K562 (cell line): ENCODE results near the gene SERPINA9. TPM values are rescaled to one million over a fixed set of nuclear protein-coding genes. Genes with fewer than 3 reads are reported as not detected.

ENCODE experiments used
- EHMT2 ChIP-seq: fragments of 450-650 bp; IDR thresholded peaks from 2 replicates; pipeline ENCODE4 v1.6.1; 2018; ENCODE audit warnings: antibody characterized with exemption
- GABPB2 ChIP-seq: fragments of 250-450 bp; sonication (Bioruptor Pico); conservative IDR thresholded peaks from 2 replicates; pipeline ENCODE4 v1.5.1; 2021; ENCODE audit warnings: mild to moderate bottlenecking
- RBM25 ChIP-seq: fragments of 200-400 bp; formaldehyde crosslinking; IDR thresholded peaks from 2 replicates; pipeline ENCODE4 v1.6.1; 2018; ENCODE audit warnings: low read length, low read depth, moderate library complexity; ENCODE audit not compliant: severe bottlenecking
- SAFB ChIP-seq: fragments of 200-400 bp; formaldehyde crosslinking; IDR thresholded peaks from 2 replicates; pipeline ENCODE4 v1.6.1; 2017; ENCODE audit warnings: low read depth, low read length, borderline replicate concordance
- SMARCA4 ChIP-seq: fragments of 450-650 bp; IDR thresholded peaks from 2 replicates; pipeline ENCODE4 v1.6.1; 2016
- SMARCC2 ChIP-seq: fragments of 450-650 bp; IDR thresholded peaks from 2 replicates; pipeline ENCODE4 v1.6.1; 2017; ENCODE audit warnings: antibody characterized with exemption, moderate library complexity, mild to moderate bottlenecking, low read depth
- SRSF7 ChIP-seq: fragments of 200-400 bp; formaldehyde crosslinking; optimal IDR thresholded peaks from 2 replicates; pipeline ENCODE3; 2017; ENCODE audit warnings: mild to moderate bottlenecking, low read depth, low read length
- TEAD2 ChIP-seq: fragments of 450-650 bp; IDR thresholded peaks from 2 replicates; pipeline ENCODE4 v1.6.1; 2016; ENCODE audit warnings: missing genetic modification characterization, control low read depth, missing compliant biosample characterization
- ZNF668 ChIP-seq: fragments of 250-450 bp; sonication (Bioruptor Pico); IDR thresholded peaks from 2 replicates; pipeline ENCODE4 v1.8.0; 2022; ENCODE audit warnings: mild to moderate bottlenecking, inconsistent platforms
- ZNF717 ChIP-seq: fragments of 250-450 bp; sonication (Bioruptor Pico); IDR thresholded peaks from 2 replicates; pipeline ENCODE4 v1.5.0; 2021
- ZNF75A ChIP-seq: fragments of 450-650 bp; formaldehyde crosslinking; IDR thresholded peaks from 2 replicates; pipeline ENCODE4 v1.4.0; 2020; ENCODE audit warnings: mild to moderate bottlenecking
- ZNF780A ChIP-seq: fragments of 250-450 bp; sonication (Bioruptor Pico); IDR thresholded peaks from 2 replicates; pipeline ENCODE4 v1.5.0; 2021; ENCODE audit warnings: mild to moderate bottlenecking
- polyA plus RNA-seq, 8 experiments: library from polyadenylated mRNA; depleted of rRNA in 4 of 8; stranded (reverse) in 5 of 8; unstranded in 3 of 8; fragments of >200 nt; fragmentation: Nextera tagmentation in 2 of 8; fragmentation: Illumina TruSeq in 1 of 8; extraction: Ambion mirVana in 2 of 8; extraction: Trizol in 1 of 8; gene quantifications; 2 replicates each; pipeline versions ENCODE4 v1.2.1 to v1.2.3, GENCODE V29; 2011 to 2014; ENCODE audit warnings: inconsistent platforms in 1 of 8, missing spikeins in 1 of 8
- total RNA-seq, 7 experiments: library from RNA; depleted of rRNA in 6 of 7; stranded (reverse); fragments of >200 nt in 6 of 7; fragmentation: Illumina TruSeq in 2 of 7; extraction: Trizol in 2 of 7; gene quantifications; 2 replicates each; pipeline versions ENCODE4 v1.2.1 to v1.2.3, GENCODE V29; 2011 to 2021; ENCODE audit warnings: low replicate concordance in 1 of 7
- TF ChIP-seq, protein P1 (sequence below): IDR thresholded peaks from 2 replicates; pipeline ENCODE4 v1.6.1; 2016; ENCODE audit warnings: missing genetic modification characterization, missing compliant biosample characterization
- TF ChIP-seq, protein P2 (sequence below): fragments of 450-650 bp; IDR thresholded peaks from 2 replicates; pipeline ENCODE4 v1.6.1; 2016; ENCODE audit warnings: mild to moderate bottlenecking

The SERPINA9 gene
- total and polyA plus RNA-seq, 9 of the 15 experiments (the other 6 are each of a cell fraction or from before 2014, with no cell fraction given): not detected

DNA sequence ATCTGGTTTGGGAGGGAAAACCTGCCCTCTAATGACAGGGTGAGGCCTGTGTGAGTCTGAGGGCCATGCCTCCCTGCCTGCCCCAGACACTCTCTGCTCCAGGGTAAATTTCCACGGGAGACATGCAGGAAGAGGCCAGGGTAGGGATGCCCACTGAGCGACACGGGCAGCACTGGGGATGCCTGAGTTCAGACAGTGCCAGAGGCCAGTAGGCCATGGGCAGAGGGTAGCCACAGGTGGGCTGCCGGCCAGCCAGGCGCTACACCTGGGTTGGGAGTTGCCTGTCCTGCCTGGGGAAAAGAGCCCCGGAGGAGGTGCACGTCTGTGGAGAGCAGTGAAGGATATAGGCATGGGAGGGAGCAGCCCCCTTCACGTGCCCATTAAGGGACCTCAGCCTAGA lies 29.6 kb upstream of the SERPINA9 start (continued):
- TF ChIP-seq ZNF668: no peak
- TF ChIP-seq, protein P1, sequence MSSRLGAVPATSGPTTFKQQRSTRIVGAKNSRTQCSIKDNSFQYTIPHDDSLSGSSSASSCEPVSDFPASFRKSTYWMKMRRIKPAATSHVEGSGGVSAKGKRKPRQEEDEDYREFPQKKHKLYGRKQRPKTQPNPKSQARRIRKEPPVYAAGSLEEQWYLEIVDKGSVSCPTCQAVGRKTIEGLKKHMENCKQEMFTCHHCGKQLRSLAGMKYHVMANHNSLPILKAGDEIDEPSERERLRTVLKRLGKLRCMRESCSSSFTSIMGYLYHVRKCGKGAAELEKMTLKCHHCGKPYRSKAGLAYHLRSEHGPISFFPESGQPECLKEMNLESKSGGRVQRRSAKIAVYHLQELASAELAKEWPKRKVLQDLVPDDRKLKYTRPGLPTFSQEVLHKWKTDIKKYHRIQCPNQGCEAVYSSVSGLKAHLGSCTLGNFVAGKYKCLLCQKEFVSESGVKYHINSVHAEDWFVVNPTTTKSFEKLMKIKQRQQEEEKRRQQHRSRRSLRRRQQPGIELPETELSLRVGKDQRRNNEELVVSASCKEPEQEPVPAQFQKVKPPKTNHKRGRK (tag): no peak
- no peak for TF ChIP-seq EHMT2
- no peak for TF ChIP-seq ZNF75A (CRISPR knock-in tag)
- no peak for TF ChIP-seq ZNF717 (CRISPR knock-in tag)
- no peak for TF ChIP-seq TEAD2
- TF ChIP-seq SMARCC2: no peak
- no peak for TF ChIP-seq SMARCA4
- TF ChIP-seq RBM25: no peak
- no peak for TF ChIP-seq SRSF7
- TF ChIP-seq, protein P2, sequence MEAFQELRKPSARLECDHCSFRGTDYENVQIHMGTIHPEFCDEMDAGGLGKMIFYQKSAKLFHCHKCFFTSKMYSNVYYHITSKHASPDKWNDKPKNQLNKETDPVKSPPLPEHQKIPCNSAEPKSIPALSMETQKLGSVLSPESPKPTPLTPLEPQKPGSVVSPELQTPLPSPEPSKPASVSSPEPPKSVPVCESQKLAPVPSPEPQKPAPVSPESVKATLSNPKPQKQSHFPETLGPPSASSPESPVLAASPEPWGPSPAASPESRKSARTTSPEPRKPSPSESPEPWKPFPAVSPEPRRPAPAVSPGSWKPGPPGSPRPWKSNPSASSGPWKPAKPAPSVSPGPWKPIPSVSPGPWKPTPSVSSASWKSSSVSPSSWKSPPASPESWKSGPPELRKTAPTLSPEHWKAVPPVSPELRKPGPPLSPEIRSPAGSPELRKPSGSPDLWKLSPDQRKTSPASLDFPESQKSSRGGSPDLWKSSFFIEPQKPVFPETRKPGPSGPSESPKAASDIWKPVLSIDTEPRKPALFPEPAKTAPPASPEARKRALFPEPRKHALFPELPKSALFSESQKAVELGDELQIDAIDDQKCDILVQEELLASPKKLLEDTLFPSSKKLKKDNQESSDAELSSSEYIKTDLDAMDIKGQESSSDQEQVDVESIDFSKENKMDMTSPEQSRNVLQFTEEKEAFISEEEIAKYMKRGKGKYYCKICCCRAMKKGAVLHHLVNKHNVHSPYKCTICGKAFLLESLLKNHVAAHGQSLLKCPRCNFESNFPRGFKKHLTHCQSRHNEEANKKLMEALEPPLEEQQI: no peak
- TF ChIP-seq ZNF780A (CRISPR knock-in tag): no peak
- no peak for TF ChIP-seq SAFB
- TF ChIP-seq GABPB2 (CRISPR knock-in tag): no peak
